NB4 (cell line): ENCODE measurements around the gene NCK2.

Experiments used
- DNase-seq: peaks from one replicate; pipeline ENCODE4 v3.0.0; 2010; ENCODE audit warnings: low read depth
- H3K4me3 ChIP-seq: one replicate; pipeline ENCODE4 v1.5.1; 2011; ENCODE audit warnings: mild to moderate bottlenecking, low read depth, low read length, moderate library complexity
- CTCF ChIP-seq: IDR thresholded peaks from one replicate; pipeline ENCODE4 v1.5.1; 2012; ENCODE audit warnings: low read depth, low read length
- MAX ChIP-seq: IDR thresholded peaks from 2 replicates; pipeline ENCODE4 v1.6.1; 2011; ENCODE audit warnings: low read depth, low read length
- MYC ChIP-seq: IDR thresholded peaks from 2 replicates; pipeline ENCODE4 v1.6.1; 2011; ENCODE audit warnings: low read depth, low read length
- POLR2A ChIP-seq: IDR thresholded peaks from 2 replicates; pipeline ENCODE4 v1.6.1; 2011; ENCODE audit warnings: mild to moderate bottlenecking; ENCODE audit not compliant: insufficient read length; ENCODE audit errors: extremely low read depth

The NCK2 gene

GRCh38 chr2:105857076-105857740 lies 112.5 kb downstream of the NCK2 start:
- no peak for DNase-seq
- no peak for TF ChIP-seq POLR2A
- TF ChIP-seq MAX = no peak
- TF ChIP-seq MYC = no peak
- no peak for TF ChIP-seq CTCF
- no peak overlapping the region for H3K4me3 ChIP-seq

- DNase-seq = no peak
- H3K4me3 ChIP-seq = no peak overlapping the region
- TF ChIP-seq MAX (no peak), POLR2A (no peak), CTCF (no peak), MYC (no peak)
These were observed 114.4 kb downstream of the NCK2 start for GRCh38 chr2:105858868-105859693.

- no peak overlapping the region for H3K4me3 ChIP-seq
- TF ChIP-seq CTCF (no peak), MYC (no peak), POLR2A (no peak), MAX (no peak)
- no peak for DNase-seq
These were observed 114.9 kb downstream of the NCK2 start for GRCh38 chr2:105859694-105859951.

GRCh38 chr2:105860567-105860966 lies 115.9 kb downstream of the NCK2 start:
- no peak for DNase-seq
- H3K4me3 ChIP-seq = no peak overlapping the region
- no peak for TF ChIP-seq MYC
- no peak for TF ChIP-seq MAX
- no peak for TF ChIP-seq POLR2A
- no peak for TF ChIP-seq CTCF

- H3K4me3 ChIP-seq = no peak overlapping the region
- no peak for DNase-seq
- TF ChIP-seq CTCF (no peak), POLR2A (no peak), MYC (no peak), MAX (no peak)
These were observed 116.5 kb downstream of the NCK2 start for GRCh38 chr2:105861200-105861599.
